Measurements from ENCODE around the gene INO80E.
"Not testable (repeated sequence)": the region's sequence is repeated elsewhere in the genome, so short reads cannot be mapped to it uniquely, and the experiment has no call there.

INO80E gene

GRCh38 chr16:30010844-30011713 is 15.0 kb downstream of the INO80E start, which contains the start of gene DOC2A:
TSS of gene DOC2A (minus strand) at chr16:30011027. CDS start at chr16:30010222, 805 bp downstream.
- peak; percentile 37 for DNase-seq

GRCh38 chr16:30011714-30012504 is 15.9 kb downstream of the INO80E start:
- DNase-seq: no peak

- DNase-seq: not testable (repeated sequence)
Observed at GRCh38 chr16:30012598-30012997, 16.6 kb downstream of the INO80E start.

GRCh38 chr16:30015450-30015849 is 19.4 kb downstream of the INO80E start:
- not testable (repeated sequence) for DNase-seq

GRCh38 chr16:30016555-30017276 is 20.7 kb downstream of the INO80E start:
- DNase-seq: no peak

- no peak for DNase-seq
Observed at GRCh38 chr16:30017277-30017656, 21.2 kb downstream of the INO80E start.

- DNase-seq: not testable (repeated sequence)
Observed at GRCh38 chr16:30017937-30018336, 21.9 kb downstream of the INO80E start.

GRCh38 chr16:30018731-30019158 is 22.7 kb downstream of the INO80E start:
- no peak for DNase-seq

- no peak for DNase-seq
Observed at GRCh38 chr16:30022887-30023286, 26.8 kb downstream of the INO80E start, which contains the start of gene C16orf92. TSS of gene C16orf92 (plus strand) at chr16:30023198. CDS start at chr16:30023341, 143 bp downstream.

- DNase-seq: no peak
Observed at GRCh38 chr16:30023586-30023985, 27.5 kb downstream of the INO80E start.

- DNase-seq: no peak
Observed at GRCh38 chr16:30024451-30024850, 28.4 kb downstream of the INO80E start.

GRCh38 chr16:30025156-30025555 is 29.1 kb downstream of the INO80E start:
- no peak for DNase-seq

GRCh38 chr16:30025574-30025973 is 29.5 kb downstream of the INO80E start:
- DNase-seq: no peak

- no peak for DNase-seq
Observed at GRCh38 chr16:30026449-30026848, 30.4 kb downstream of the INO80E start.

GRCh38 chr16:30027588-30028437 is 31.8 kb downstream of the INO80E start:
- DNase-seq: no peak

- DNase-seq: no peak
Observed at GRCh38 chr16:30028438-30029076, 32.5 kb downstream of the INO80E start.

- no peak for DNase-seq
Observed at GRCh38 chr16:30030011-30030685, 34.1 kb downstream of the INO80E start.

- DNase-seq: no peak
Observed at GRCh38 chr16:30030841-30031413, 34.9 kb downstream of the INO80E start, which contains the start of gene TLCD3B. TSS of gene TLCD3B (minus strand) at chr16:30031271. CDS start at chr16:30030527, 744 bp downstream.

- DNase-seq: no peak
Observed at GRCh38 chr16:30031477-30031918, 35.5 kb downstream of the INO80E start.
